Choroid plexus epithelial cell (primary cell): ENCODE results near the gene RPEL1.
A peak's percentile ranks its signal among the peaks of the same experiment; 100 is the strongest.

Source experiments
- DNase-seq: peaks from one replicate; pipeline ENCODE4 v3.0.0-alpha.2; 2010; ENCODE audit warnings: low read depth
- H3K4me3 ChIP-seq: 2 replicates; pipeline ENCODE4 v1.5.1; 2011; ENCODE audit warnings: low read depth, mild to moderate bottlenecking, control low read depth, low read length, moderate library complexity
- CTCF ChIP-seq: conservative IDR thresholded peaks from 2 replicates; pipeline ENCODE4 v1.5.1; 2011; ENCODE audit warnings: low read depth, mild to moderate bottlenecking, control low read depth, inconsistent platforms, low read length, moderate library complexity

RPEL1 gene

GRCh38 chr10:103238506-103239252 is 7.0 kb upstream of the RPEL1 start:
- DNase-seq = peak; percentile 73
- peak; percentile 74 for TF ChIP-seq CTCF
- H3K4me3 ChIP-seq = no peak overlapping the region

- no peak for TF ChIP-seq CTCF
- no peak overlapping the region for H3K4me3 ChIP-seq
- peak; percentile 40 for DNase-seq
Measured at GRCh38 chr10:103241262-103242011, 4.2 kb upstream of the RPEL1 start.

DNA sequence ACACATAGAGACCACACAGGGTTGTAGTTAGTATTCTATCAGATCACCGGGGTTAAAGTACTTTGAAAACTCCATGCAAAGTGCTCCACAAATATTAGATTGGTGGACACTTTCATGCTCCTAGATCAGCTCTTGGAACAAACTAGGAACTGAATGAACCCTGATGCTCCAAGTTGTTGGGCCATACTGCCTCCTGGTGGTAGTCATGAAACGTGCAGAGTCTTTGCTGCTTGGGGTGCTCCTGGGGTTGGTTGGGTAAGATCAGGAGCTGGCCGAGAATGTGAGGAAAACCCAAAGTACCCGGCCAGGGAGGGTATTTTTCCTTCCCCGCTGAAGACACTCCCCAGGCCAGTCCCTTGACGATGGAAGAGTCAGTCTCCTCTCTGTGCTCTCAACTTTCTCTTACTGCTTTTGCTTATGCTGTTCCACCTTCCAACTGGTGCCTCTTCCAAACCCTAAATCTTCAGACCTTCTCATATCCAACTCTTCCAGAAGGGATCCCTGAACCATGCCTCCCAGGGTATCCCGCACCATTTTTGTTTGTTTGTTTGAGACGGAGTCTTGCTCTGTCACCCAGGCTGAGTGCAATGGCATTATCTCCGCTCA is 918 bp upstream of the RPEL1 start:
- no peak overlapping the region for H3K4me3 ChIP-seq
- peak; percentile 91 for DNase-seq
- peak; percentile 96 for TF ChIP-seq CTCF

DNA sequence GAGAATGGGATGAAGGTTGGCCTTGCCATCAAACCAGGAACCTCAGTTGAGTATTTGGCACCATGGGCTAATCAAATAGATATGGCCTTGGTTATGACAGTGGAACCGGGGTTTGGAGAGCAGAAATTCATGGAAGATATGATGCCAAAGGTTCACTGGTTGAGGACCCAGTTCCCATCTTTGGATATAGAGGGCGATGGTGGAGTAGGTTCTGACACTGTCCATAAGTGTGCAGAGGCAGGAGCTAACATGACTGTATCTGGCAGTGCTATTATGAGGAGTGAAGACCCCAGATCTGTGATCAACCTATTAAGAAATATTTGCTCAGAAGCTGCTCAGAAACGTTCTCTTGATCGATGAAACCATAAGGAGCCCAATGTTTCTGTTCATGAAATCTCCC is 637 bp downstream of the RPEL1 start:
- peak; percentile 37 for TF ChIP-seq CTCF
- no peak for DNase-seq
- no peak overlapping the region for H3K4me3 ChIP-seq

- no peak for DNase-seq
- no peak overlapping the region for H3K4me3 ChIP-seq
- no peak for TF ChIP-seq CTCF
Measured at GRCh38 chr10:103254113-103254512, 8.4 kb downstream of the RPEL1 start.

GRCh38 chr10:103254538-103255325 is 9.0 kb downstream of the RPEL1 start:
- no peak overlapping the region for H3K4me3 ChIP-seq
- TF ChIP-seq CTCF = no peak
- DNase-seq = peak; percentile 41
